Measurements from ENCODE around the gene TBC1D8.

GRCh38 chr2:101053117-101053516 lies 98.1 kb downstream of the TBC1D8 start:
- TF ChIP-seq CTCF (IDR thresholded peaks at IDR 0.05) = no peak
- no peak for TF ChIP-seq ZNF138 (CRISPR knock-in tag; conservative IDR thresholded peaks at IDR 0.05)
- TF ChIP-seq NR1H2 (CRISPR knock-in tag; IDR thresholded peaks at IDR 0.05) = no peak
- no peak for TF ChIP-seq NR3C1 (CRISPR knock-in tag; conservative IDR thresholded peaks at IDR 0.05; ENCODE audit: low read depth)
- no peak for TF ChIP-seq CREB1 (CRISPR knock-in tag; IDR thresholded peaks at IDR 0.05)
- no peak for TF ChIP-seq ESRRA (CRISPR knock-in tag; IDR thresholded peaks at IDR 0.05; ENCODE audit: borderline replicate concordance)
- TF ChIP-seq FOXP4 (CRISPR knock-in tag; IDR thresholded peaks at IDR 0.05) = no peak
- no peak for TF ChIP-seq HMGXB4 (CRISPR knock-in tag; IDR thresholded peaks at IDR 0.05)
- TF ChIP-seq ETV6 (CRISPR knock-in tag; IDR thresholded peaks at IDR 0.05) = no peak
- no peak for TF ChIP-seq E2F1 (CRISPR knock-in tag; IDR thresholded peaks at IDR 0.05)
